NCI-H2029 (cell line): ENCODE data around the gene KRTAP4-3.
"Not testable (repeated sequence)": the region's sequence is repeated elsewhere in the genome, so short reads cannot be mapped to it uniquely, and the experiment has no call there.

Experiments used
- DNase-seq: peaks from one replicate; lab custom pipeline; 2025; lab: John Stamatoyannopoulos, UW

Gene KRTAP4-3

DNA sequence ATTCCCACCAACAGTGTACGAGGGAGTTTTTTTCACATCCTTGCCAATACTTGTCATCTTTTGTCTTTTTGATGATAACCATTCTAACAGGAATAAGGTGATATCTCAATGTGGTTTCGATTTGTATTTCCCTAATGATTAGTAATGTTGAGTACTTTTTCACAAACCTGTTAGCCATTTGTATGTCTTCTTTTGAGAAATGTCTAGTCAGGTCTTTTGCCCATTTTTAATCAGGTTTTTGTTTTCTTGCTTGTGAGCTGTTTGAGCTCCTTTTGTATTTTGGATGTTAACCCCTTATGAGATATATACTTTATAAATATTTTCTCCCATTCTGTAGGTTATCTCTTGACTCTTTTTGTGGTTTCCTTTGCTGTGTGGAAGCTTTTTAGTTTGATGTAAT, 16.5 kb downstream of the KRTAP4-3 start:
- DNase-seq: no peak

DNA sequence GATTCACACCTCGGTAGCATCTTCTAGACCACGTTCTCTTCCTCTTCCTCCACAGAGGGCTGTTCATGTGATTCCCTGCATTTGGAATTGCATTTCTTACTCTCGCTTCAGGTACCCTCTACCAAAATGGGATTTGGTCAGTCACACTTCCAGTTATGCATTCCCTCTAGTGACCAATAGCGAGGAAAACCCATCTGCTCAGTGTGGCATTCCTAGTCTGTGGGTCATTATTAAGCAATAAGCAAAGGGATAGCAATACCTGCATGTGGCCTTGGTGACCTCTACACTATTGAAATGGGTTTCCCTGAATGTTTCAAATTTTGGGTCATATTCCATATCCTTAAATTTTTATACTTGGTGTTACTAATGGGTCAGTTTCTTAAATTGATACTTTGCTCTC, 18.0 kb downstream of the KRTAP4-3 start:
- no peak for DNase-seq

DNA sequence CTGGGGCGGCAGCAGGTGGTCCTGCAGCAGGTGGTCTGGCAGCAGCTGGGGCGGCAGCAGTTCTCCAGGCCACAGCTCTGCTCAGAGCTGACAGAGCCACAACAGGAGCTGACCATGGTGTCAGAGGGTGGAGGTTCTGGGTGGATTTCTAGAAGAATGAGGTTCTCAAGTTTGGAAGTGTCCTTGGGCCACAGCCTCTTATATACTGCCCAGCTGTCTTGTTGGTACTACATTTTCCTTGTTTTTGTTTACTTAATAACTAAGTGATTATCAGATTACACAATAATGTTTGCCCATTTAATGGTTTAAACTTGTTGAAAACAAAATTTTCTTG, 18.4 kb downstream of the KRTAP4-3 start, which contains the start of gene KRTAP4-5:
Gene KRTAP4-5 (minus strand): TSS at position 174 of the 334 bp plus-strand sequence. CDS start 58 bp downstream, at position 116.
- DNase-seq: no peak

DNA sequence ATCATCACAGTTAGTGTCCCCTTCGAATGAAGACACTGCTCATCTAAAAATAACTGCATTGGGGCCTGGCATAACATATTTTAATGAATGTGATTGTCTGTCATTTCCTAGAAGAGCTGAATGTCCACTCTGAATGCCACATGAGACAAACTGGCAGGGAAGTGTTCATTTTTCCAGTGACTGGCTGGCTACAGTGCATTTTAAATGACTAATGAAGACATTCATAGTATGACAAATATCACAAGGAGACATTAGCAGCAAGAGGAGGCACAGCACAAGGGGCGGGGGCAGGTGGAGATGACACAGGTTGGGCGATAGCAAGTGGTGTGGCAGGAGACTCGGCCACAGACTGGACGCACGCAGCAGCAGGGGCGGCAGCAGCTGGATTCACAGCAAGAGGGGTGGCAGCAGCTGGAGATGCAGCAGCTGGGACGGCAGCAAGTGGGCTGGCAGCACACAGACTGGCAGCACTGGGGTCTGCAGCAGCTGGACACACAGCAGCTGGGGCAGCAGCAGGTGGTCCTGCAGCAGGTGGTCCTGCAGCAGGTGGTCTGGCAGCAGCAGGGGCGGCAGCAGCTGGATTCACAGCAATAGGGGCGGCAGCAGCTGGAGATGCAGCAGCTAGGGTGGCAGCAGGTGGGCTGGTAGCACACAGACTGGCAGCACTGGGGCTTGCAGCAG, 18.9 kb downstream of the KRTAP4-3 start:
- DNase-seq: not testable (repeated sequence)

DNA sequence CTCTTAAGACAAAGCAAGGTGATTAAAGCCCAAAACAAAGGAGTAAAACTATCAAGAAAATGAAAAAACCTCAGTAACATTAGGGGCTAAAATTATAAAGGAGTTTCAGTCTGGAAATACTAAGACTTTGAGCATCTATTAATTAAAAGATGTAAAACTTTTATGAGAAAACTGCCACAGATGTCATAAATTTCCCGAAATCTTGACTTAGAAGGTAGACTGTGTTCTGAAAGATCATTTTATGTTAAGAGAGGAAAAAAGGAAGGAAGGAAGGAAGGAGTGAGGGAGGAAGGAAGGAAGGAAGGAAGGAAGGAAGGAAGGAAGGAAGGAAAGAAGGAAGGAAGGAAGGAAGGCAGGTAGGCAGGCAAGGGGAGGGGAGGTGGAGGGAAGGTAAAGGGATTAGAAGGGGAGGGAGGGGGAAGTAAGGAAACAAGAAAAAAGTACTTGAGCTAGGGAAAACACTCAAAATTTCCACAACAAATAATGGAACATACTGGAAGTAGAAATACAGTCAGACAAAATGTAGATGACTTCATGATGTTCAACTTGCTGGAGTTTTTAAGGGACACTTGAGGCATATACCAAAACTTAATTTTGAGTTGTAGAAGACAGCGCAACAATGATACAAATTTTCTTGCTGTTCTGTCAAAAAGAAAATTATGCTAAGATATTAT, 20.4 kb downstream of the KRTAP4-3 start:
- DNase-seq: no peak

DNA sequence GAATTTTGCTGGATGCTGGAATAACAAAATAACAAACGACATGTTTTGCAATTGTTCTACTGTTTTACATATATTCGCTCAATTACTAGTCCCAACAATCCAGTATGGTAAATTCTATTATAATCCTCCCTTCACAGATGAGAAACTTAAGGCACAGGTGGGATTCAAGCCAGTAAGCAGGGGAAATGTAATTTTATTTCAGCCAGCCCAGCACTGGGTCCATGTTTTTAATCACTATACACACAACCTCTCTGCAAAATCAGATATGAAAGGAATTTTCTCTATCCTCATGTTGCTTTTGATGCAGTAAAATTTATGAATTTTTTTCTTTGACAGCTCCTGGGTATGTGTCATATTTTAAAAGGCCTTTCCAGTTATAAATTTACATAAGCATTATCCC, 22.8 kb downstream of the KRTAP4-3 start:
- no peak for DNase-seq

DNA sequence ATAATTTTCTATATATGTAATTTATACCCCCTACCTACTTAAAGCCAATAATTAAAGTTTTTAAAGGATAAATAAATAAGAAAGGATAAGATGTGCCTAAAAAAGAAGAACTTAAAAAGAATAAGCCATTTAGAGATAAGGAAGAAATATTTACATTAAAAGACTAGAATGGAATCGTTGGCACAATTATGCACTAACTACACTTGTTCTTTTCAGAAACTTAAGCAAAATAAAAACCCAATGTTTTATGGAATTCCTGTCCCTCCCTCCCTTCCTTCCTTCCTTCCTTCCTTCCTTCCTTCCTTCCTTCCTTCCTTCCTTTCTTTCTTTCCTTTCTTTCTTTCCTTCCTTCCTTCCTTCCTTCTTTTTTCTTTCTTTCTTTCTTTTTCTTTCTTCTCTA, 23.2 kb downstream of the KRTAP4-3 start:
- no peak for DNase-seq

DNA sequence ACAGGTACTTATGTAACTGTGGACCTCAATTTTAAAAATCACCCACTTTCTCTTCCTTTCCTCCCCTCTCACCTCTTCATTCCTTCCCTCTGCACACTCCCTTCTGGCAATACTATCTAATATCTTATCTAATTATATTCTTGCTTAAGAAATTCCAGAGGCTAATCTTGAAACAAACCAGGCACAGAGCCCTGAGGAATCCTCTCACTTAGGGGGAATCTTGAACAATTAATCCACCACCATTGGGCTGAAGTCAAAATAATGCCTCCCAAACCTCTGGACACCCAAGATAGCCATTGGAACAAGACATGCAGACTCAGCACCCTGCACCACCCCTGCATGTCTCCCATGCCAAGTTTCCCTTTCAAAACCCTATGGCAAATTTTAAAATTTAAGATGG, 26.7 kb downstream of the KRTAP4-3 start:
- DNase-seq: no peak

DNA sequence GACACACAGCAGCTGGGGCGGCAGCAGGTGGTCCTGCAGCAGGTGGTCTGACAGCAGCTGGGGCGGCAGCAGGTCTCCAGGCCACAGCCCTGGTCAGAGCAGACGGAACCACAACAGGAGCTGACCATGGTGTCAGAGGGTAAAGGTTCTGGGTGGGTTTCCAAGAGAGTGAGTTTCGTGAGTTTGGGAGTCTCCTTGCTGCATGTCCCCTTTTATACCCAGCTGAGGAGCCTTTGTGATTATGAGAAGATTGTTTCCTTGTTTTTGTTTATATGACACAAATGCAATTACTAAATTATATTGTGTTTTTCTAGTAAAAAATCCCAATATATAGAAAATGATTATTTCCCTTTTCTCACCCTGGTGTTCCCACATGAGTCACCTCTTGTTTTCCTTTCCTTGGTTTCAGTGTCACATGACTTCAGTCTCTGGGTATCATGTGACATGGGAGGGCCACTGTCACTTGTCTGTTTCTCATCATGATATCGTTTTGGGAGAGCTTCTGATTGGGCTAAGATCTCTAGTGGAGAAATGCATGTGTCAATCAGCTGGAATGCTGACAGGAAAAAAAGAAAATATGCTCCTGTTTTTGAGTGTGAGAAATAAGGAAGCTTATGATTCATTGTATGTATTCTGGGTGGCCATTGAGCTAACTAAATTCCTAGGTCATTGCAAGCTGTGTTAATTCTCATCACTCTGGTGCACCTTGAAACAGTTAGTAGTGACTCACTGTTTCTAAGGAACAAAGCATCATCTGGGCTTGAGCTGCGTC, 27.5 kb downstream of the KRTAP4-3 start, which contains the start of gene KRTAP4-6:
Gene KRTAP4-6 (minus strand): TSS at position 185 of the 772 bp plus-strand sequence. CDS start 57 bp downstream, at position 128.
- DNase-seq: no peak

DNA sequence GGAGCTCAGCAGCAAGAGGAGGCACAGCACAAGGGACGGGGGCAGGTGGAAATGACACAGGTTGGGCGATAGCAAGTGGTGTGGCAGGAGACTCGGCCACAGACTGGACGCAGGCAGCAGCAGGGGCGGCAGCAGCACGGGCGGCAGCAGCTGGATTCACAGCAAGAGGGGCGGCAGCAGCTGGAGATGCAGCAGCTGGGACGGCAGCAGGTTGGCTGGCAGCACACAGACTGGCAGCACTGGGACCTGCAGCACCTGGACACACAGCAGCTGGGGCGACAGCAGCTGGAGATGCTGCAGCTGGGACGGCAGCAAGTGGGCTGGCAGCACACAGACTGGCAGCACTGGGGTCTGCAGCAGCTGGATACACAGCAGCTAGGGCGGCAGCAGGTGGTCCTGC, 28.2 kb downstream of the KRTAP4-3 start:
- not testable (repeated sequence) for DNase-seq

DNA sequence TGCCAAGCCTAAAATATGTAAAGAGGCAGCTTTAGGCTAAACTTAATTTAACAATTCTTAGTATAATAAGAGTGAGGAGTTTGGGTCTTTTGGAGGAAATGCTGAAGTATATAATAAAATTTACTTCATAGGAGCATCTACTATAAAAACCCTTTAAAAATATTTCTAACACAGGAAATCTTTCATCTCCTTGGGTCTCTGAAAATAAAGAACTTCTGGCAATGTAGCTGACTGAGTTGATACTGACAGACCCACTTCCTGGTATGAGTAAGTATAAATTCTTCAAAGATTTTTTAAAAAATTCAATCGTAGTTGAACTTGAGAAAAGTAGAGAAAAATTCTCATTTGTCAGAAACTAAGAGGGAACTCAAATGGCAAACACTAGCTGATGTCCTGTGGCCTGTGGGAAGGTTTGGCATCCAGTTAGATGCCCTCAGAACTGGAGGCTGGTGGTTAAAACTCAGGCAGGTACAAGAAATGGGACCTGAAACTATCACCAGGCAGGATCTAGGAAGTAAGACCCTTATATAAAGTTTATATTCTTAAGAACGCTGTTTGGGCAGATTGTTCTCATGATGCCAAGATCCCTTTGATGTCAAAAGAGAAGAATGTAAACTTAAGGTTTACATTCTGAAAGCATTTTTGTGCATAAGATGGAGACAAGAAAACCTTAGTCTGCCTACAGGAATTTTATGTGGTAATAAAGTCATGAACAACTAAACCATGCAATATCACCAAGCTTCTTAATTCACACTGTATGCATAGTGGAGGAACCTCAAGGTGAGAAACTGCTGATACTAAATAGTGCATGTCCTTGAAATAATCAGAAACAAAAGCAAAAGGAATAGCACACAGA, 33.9 kb downstream of the KRTAP4-3 start:
- no peak for DNase-seq

DNA sequence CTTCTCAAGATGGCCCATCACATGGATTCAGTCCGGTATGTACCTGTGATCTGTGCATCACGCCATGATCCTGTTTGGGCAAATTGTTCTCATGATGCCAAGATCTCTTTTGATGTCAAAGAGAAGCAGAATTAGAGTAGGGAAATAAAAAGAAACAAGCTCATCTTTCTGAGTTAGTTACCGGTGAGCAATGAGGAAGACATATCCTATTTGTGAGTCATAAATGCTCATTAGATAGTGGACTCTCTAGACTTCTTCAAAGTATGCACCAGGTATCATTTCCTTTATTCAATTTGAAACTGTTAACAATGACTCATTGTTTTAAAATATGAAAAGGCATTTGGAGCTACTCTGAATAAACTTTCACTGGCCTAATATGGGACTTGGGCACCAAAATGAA, 36.0 kb downstream of the KRTAP4-3 start:
- no peak for DNase-seq

DNA sequence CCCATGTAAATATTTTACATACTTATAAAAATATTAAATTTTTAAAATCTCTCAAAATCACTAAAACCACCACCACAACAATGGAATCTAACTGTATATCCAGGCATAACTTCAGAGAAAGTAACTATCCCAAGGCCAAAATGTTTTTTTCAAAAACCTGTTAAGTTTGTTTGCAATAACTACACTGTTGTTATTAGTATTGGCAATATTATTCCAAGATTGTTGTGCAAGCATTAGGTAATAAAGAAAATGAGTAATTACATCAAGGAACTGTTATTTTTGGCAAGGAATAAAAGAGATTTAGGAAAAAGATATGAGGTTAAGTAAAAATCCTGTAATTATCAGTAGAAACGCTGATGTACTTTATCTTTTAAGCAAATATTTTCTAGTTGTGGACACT, 40.6 kb downstream of the KRTAP4-3 start:
- no peak for DNase-seq

DNA sequence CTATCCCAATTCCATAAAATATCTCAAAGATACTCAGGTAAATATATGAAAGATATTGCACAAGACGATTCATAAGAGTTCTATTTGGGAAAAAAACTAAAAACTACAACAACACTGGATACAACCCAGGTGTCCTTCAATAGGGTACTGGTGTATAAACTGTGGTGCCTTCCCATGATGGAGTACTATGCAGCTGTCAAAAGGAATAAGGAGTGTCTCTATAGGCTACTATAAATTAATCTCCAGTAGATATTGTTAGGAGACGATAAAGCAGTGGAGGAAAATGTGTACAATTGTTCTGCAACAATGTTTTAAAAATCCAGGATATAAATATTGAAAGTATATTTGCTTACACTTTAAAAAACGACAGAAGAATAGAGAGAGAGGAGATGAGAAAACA, 41.6 kb downstream of the KRTAP4-3 start:
- DNase-seq: no peak

DNA sequence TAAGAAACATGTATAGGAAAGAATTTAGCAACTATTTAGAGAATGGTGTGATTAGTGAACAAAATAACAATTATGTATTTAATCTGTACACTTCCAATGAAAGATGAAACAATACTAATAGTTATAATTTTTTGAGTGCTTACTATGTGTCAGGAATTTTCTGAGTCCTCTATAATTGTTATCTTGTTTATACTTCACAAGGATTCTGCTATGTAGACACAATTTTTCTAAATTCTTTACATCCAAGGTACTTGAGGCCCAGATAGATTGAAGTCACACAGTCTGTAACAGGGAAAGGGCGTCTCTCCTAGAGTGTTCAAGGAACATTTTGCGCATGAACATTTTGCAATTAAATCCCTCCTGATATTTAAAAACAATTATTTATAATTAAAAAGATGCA, 43.0 kb downstream of the KRTAP4-3 start:
- no peak for DNase-seq

DNA sequence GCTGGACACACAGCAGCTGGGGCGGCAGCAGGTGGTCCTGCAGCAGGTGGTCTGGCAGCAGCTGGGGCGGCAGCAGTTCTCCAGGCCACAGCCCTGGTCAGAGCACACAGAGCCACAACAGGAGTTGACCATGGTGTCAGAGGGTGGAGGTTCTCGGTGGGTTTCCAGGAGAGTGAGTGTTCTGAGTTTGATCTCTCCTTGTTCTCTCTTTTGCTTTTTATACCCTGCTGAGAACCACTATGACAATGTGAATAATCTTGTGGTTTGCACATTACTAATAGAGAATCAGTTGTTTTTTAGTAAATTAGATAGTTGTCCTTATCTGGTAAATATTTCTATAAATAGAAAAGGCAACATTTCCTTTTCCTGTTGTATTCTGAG, 44.0 kb downstream of the KRTAP4-3 start, which contains the start of gene KRTAP4-12:
Gene KRTAP4-12 (minus strand): TSS at position 192 of the 381 bp plus-strand sequence. CDS start 60 bp downstream, at position 132.
- DNase-seq: not testable (repeated sequence)

DNA sequence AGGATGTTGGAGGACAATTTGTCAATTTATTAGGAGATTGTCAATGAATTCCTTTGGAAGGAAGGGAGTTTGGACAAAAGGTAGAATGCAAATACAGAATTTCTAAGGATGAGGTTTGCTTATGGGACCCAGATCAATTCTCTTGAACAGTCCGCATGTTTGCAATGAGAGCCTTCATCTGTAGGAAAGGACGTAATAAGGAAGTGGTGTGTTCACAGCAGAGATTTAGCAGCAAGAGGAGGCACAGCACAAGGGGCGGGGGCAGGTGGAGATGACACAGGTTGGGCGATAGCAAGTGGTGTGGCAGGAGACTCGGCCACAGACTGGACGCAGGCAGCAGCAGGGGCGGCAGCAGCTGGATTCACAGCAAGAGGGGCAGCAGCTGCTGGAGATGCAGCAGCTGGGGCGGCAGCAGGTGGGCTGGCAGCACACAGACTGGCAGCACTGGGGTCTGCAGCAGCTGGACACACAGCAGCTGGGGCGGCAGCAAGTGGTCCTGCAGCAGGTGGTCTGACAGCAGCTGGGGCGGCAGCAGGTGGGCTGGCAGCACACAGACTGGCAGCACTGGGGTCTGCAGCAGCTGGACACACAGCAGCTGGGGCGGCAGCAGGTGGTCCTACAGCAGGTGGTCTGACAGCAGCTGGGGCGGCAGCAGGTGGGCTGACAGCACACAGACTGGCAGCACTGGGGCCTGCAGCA, 44.6 kb downstream of the KRTAP4-3 start:
- not testable (repeated sequence) for DNase-seq

DNA sequence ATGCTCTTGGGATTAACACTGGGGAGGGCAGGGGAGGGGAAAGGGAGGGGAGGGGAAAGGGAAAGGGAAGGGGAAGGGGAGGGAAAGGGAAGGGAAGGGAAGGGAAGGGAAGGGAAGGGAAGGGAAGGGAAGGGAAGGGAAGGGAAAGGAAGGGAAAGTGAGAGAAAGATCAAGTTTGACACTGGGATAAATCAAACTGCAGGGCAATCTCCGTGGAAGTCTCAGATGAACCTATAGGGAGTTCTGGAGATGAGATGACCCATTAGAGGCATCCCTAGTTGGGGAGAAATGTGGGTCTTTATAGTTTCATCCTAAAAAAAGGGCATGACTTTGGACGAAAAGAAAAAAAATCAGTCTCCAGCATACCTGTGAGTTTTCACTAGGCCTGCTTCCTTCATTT, 46.3 kb downstream of the KRTAP4-3 start:
- no peak for DNase-seq

DNA sequence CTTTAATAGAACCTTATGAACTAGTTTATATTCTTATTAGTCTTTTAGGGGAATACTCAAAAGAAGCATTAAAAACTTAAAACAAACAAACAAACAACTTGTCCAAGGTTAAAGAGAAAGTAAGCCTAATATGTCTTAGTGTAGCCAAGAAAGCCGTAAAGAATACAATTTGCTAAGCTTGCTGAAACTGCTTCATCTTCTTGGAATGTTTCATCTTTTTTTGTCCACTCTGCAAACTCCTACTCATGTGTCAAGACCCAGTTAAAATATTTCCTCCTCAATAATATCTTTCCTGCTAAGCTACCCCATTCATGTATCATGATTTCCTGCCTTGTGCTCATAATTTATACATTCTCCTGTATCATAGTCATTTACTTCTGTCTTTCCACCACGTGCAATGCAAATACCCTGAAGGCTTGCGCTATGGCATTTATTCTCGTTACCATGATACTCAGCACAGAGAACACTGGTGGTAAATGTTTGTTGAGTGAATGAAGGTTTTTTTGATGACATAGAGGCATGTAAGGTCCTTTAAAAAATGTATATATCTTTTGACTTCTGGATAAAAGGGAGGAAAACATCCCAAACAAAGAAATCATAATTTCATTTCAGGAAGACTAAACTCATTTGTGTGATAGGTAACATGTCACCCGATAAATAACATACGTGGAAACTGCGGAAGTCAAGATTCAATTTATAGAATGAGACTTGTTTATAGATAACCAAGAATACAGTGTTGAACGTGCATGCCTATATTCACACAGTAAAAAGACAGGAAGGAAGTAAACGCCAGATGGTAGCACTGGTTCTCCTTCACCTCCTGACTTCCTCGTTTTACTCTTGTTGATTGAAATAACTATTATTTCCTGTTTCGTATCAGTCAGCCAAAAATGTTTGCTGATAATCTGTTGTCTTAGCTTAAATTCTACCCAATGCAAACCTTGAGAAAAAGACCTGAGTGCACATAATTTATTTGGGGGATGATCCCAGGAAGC, 48.0 kb downstream of the KRTAP4-3 start:
- not testable (repeated sequence) for DNase-seq

DNA sequence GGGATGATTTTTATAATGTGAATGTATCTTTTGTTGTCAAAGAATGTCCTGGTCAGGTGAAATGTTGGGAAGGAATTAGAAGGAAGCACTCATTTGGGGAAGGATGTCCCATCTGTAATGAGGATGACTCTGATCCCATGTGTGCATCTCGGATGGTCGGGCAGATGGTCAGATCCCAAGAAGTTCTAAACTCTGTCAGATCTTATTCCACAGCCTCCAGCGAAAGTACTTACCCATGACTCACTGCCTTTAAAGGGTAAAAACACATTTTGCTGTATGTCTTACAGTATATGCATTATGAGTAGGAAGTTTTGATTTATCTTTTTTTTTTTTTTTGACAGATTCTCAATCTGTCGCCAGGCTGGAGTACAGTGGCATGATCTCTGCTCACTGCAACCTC, 49.3 kb downstream of the KRTAP4-3 start:
- no peak for DNase-seq
